Stimulated activated CD8-positive, alpha-beta memory T cell treated with anti-CD3 and anti-CD28 coated beads, Interleukin-12 subunit alpha, Interleukin-12 subunit beta, amount 100 ng/mL, for 4 hours (primary cell): ENCODE measurements around the gene CAB39.

Experiments used
- DNase-seq: peaks from one replicate; pipeline ENCODE4 v3.0.0-alpha.2; 2020; ENCODE audit warnings: low read depth

The CAB39 gene

GRCh38 chr2:230757476-230757875 lies 44.8 kb downstream of the CAB39 start:
- DNase-seq = no peak

GRCh38 chr2:230758566-230759480 lies 46.2 kb downstream of the CAB39 start:
- no peak for DNase-seq

GRCh38 chr2:230759481-230760167 lies 47.0 kb downstream of the CAB39 start:
- no peak for DNase-seq

GRCh38 chr2:230761704-230762103 lies 49.1 kb downstream of the CAB39 start:
- no peak for DNase-seq

GRCh38 chr2:230762317-230762896 lies 49.8 kb downstream of the CAB39 start:
- no peak for DNase-seq

GRCh38 chr2:230764346-230764745 lies 51.7 kb downstream of the CAB39 start:
- no peak for DNase-seq

GRCh38 chr2:230765611-230766300 lies 53.1 kb downstream of the CAB39 start:
- DNase-seq = no peak

- DNase-seq = no peak
Measured at GRCh38 chr2:230767862-230768388, 55.3 kb downstream of the CAB39 start.

GRCh38 chr2:230770804-230771203 lies 58.2 kb downstream of the CAB39 start:
- no peak for DNase-seq

- no peak for DNase-seq
Measured at GRCh38 chr2:230772156-230772555, 59.5 kb downstream of the CAB39 start.

- no peak for DNase-seq
Measured at GRCh38 chr2:230773039-230773773, 60.6 kb downstream of the CAB39 start.

GRCh38 chr2:230774348-230774951 lies 61.8 kb downstream of the CAB39 start:
- DNase-seq = no peak

GRCh38 chr2:230775737-230776136 lies 63.1 kb downstream of the CAB39 start:
- DNase-seq = no peak

- no peak for DNase-seq
Measured at GRCh38 chr2:230777721-230778120, 65.1 kb downstream of the CAB39 start.

GRCh38 chr2:230778350-230779063 lies 65.9 kb downstream of the CAB39 start:
- DNase-seq = no peak

GRCh38 chr2:230779126-230779525 lies 66.5 kb downstream of the CAB39 start:
- DNase-seq = no peak

- DNase-seq = no peak
Measured at GRCh38 chr2:230779607-230780006, 67.0 kb downstream of the CAB39 start.

- DNase-seq = no peak
Measured at GRCh38 chr2:230781130-230781797, 68.6 kb downstream of the CAB39 start.

- no peak for DNase-seq
Measured at GRCh38 chr2:230783101-230783500, 70.5 kb downstream of the CAB39 start.

- no peak for DNase-seq
Measured at GRCh38 chr2:230784795-230785194, 72.2 kb downstream of the CAB39 start.
